Retinal pigment epithelial cell (primary cell): Measurements from ENCODE around the gene VOPP1.

Experiments
- DNase-seq: peaks from one replicate; pipeline ENCODE4 v3.0.0-alpha.2; 2010; ENCODE audit warnings: low read depth
- H3K4me3 ChIP-seq: 2 replicates; pipeline ENCODE4 v1.5.1; 2011; ENCODE audit warnings: mild to moderate bottlenecking, low read length, control low read depth, moderate library complexity
- TF ChIP-seq, protein P1 (sequence below): conservative IDR thresholded peaks from 2 replicates; pipeline ENCODE4 v1.5.1; 2011; ENCODE audit warnings: low read depth, low read length, control low read depth, inconsistent platforms

Gene VOPP1

GRCh38 chr7:55558962-55559920 lies 13.1 kb downstream of the VOPP1 start:
- TF ChIP-seq, protein P1, sequence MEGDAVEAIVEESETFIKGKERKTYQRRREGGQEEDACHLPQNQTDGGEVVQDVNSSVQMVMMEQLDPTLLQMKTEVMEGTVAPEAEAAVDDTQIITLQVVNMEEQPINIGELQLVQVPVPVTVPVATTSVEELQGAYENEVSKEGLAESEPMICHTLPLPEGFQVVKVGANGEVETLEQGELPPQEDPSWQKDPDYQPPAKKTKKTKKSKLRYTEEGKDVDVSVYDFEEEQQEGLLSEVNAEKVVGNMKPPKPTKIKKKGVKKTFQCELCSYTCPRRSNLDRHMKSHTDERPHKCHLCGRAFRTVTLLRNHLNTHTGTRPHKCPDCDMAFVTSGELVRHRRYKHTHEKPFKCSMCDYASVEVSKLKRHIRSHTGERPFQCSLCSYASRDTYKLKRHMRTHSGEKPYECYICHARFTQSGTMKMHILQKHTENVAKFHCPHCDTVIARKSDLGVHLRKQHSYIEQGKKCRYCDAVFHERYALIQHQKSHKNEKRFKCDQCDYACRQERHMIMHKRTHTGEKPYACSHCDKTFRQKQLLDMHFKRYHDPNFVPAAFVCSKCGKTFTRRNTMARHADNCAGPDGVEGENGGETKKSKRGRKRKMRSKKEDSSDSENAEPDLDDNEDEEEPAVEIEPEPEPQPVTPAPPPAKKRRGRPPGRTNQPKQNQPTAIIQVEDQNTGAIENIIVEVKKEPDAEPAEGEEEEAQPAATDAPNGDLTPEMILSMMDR, result no peak
- no peak overlapping the region for H3K4me3 ChIP-seq
- DNase-seq, result no peak

DNA sequence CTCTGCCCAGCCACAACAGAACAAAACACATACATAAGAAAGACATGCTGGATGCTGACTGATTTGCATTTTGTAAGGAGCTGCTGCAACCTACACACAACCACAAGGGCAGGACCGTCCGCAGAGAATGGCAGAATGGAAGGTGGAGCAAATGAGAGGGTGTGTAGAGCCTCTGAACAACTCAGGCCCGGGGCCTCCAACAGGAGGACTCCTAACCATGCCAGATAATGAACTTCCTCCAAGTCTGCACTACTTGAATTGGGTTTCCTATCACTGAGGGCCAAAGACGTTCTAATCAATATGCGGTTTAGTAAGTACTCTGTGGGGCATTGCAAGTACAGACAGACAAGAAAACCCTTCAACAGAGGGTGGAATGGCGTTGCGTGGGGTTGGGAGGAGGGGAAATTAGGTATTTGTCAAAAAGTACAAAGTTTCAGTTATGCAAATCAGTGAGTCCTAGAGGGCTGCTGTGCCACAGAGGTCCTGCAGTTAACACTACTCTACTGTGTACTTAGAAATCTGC lies 14.6 kb downstream of the VOPP1 start:
- no peak overlapping the region for H3K4me3 ChIP-seq
- no peak for DNase-seq
- TF ChIP-seq, protein P1, result no peak

DNA sequence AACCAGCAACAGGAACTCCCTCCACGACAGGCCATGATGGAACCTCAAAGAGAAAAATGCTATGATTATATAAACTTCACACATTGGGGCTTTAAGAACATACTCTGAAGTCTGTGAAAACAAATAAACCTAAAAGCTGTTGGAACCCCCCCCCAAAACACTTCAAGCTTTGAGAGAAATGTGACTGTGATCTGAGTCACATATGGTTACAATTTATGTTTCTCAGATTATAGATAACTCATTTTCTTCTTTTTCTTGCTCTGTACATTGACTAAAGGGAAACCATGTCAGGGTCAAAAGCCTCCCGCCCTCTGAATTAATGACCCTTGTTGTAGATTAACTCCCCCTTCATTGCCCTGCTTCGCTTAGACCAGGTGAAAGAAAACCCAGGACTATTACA lies 15.8 kb downstream of the VOPP1 start:
- H3K4me3 ChIP-seq, result no peak overlapping the region
- TF ChIP-seq, protein P1, result no peak
- no peak for DNase-seq

GRCh38 chr7:55556031-55556430 lies 16.3 kb downstream of the VOPP1 start:
- DNase-seq, result no peak
- H3K4me3 ChIP-seq, result no peak overlapping the region
- TF ChIP-seq, protein P1, result no peak

DNA sequence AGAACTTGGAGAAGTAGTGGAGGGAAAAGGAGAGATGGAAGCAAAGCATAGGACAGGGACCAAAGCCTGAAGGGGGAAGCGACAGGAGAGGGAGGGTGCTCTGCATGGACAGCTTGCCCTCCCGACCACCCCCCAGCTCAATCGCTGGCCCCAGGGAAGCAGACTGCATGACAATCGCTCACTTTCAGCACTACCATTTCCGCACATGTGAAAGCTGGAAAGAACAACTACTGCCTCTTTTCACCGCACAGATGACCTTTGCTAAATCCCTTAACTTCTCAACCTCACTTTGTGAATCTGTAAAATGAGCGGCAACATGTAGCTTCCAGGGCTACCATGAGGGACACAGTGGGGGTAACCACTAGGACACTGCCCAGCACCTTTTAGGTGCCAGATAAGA lies 17.1 kb downstream of the VOPP1 start:
- TF ChIP-seq, protein P1, result no peak
- no peak overlapping the region for H3K4me3 ChIP-seq
- DNase-seq, result no peak

GRCh38 chr7:55554038-55554437 lies 18.3 kb downstream of the VOPP1 start:
- H3K4me3 ChIP-seq, result no peak overlapping the region
- no peak for DNase-seq
- TF ChIP-seq, protein P1, result no peak

- no peak for DNase-seq
- H3K4me3 ChIP-seq, result no peak overlapping the region
- TF ChIP-seq, protein P1, result no peak
These were observed 19.3 kb downstream of the VOPP1 start for GRCh38 chr7:55553024-55553345.
